IMR-90 (cell line): Measurements from ENCODE around the gene THRA. TPM values are rescaled to one million over a fixed set of nuclear protein-coding genes. Genes with fewer than 3 reads are reported as not detected.

ENCODE experiments used
- ATAC-seq: fragments of 200-7000 bp; cut with Tn5 transposase; 2 replicates; pipeline ENCODE4 v1.9.1; 2020; ENCODE audit warnings: low read depth, mild to moderate bottlenecking, moderate library complexity
- BruUV-seq: library from RNA; stranded (reverse); fragments of 400-500 nt; replicated peaks from 2 replicates; lab custom pipeline; 2021; lab: Mats Ljungman, UMichigan
- CTCF ChIA-PET: fragments of 300-600 bp; formaldehyde crosslinking; extraction: SDS; loops from one replicate; lab custom pipeline; 2021; ENCODE audit warnings: antibody characterized with exemption; lab: Yijun Ruan, JAX
- POLR2A ChIA-PET: fragments of 300-600 bp; sonication (Branson Sonifier 250); formaldehyde crosslinking; loops from one replicate; lab custom pipeline; 2022; ENCODE audit warnings: antibody characterized with exemption; ENCODE audit not compliant: unreplicated experiment; lab: Charles Lee
- DNase-seq: peaks from one replicate; pipeline ENCODE4 v3.0.0; 2013
- H2AFZ ChIP-seq: replicated peaks from 2 replicates; pipeline ENCODE3; 2013; ENCODE audit warnings: low read length, mild to moderate bottlenecking; ENCODE audit not compliant: poor library complexity
- H2AK5ac ChIP-seq: 2 replicates; pipeline ENCODE4 v1.6.1; 2013; ENCODE audit warnings: low read depth, low read length, inconsistent platforms
- H2AK9ac ChIP-seq: replicated peaks from 2 replicates; pipeline ENCODE3; 2013; ENCODE audit warnings: mild to moderate bottlenecking, low read depth, low read length, moderate library complexity; ENCODE audit not compliant: poor library complexity
- H2BK120ac ChIP-seq: 2 replicates; pipeline ENCODE4 v1.6.1; 2013; ENCODE audit warnings: low read depth, low read length, inconsistent platforms
- H2BK15ac ChIP-seq: 3 replicates; pipeline ENCODE4 v1.6.1; 2013; ENCODE audit warnings: low read depth, low read length, inconsistent platforms
- H2BK20ac ChIP-seq: 2 replicates; pipeline ENCODE4 v1.6.1; 2013; ENCODE audit warnings: low read depth, mild to moderate bottlenecking, inconsistent platforms, low read length, moderate library complexity
- H2BK5ac ChIP-seq: 2 replicates; pipeline ENCODE4 v1.6.1; 2013; ENCODE audit warnings: mild to moderate bottlenecking, low read depth, low read length, inconsistent platforms; ENCODE audit not compliant: poor library complexity, severe bottlenecking
- H3K14ac ChIP-seq: replicated peaks from 2 replicates; pipeline ENCODE4 v1.6.1; 2013; ENCODE audit warnings: low read depth, low read length, inconsistent platforms
- H3K18ac ChIP-seq: 2 replicates; pipeline ENCODE4 v1.6.1; 2013; ENCODE audit warnings: low read depth, low read length, control low read depth
- H3K23ac ChIP-seq: 2 replicates; pipeline ENCODE4 v1.6.1; 2013; ENCODE audit warnings: low read depth, low read length, inconsistent platforms
- H3K27ac ChIP-seq: 2 replicates; pipeline ENCODE4 v1.5.1; 2013; ENCODE audit warnings: mild to moderate bottlenecking, control low read depth, low read length; ENCODE audit not compliant: insufficient read depth
- H3K27me3 ChIP-seq: 2 replicates; pipeline ENCODE4 v1.6.1; 2013; ENCODE audit warnings: low read length; ENCODE audit not compliant: control insufficient read depth, insufficient read depth
- H3K36me3 ChIP-seq: 2 replicates; pipeline ENCODE4 v1.6.1; 2013; ENCODE audit warnings: low read length, mixed read lengths; ENCODE audit not compliant: control insufficient read depth, insufficient read depth
- H3K4ac ChIP-seq: 2 replicates; pipeline ENCODE4 v1.6.1; 2013; ENCODE audit warnings: low read depth, low read length, inconsistent platforms
- H3K4me1 ChIP-seq: 2 replicates; pipeline ENCODE4 v1.6.1; 2013; ENCODE audit warnings: low read length, mixed read lengths; ENCODE audit not compliant: control insufficient read depth, insufficient read depth
- H3K4me2 ChIP-seq: 2 replicates; pipeline ENCODE4 v1.6.1; 2013; ENCODE audit warnings: low read depth, mild to moderate bottlenecking, control low read depth, low read length, moderate library complexity
- H3K4me3 ChIP-seq: 2 replicates; pipeline ENCODE4 v1.5.1; 2013; ENCODE audit warnings: low read depth, mild to moderate bottlenecking, control low read depth, low read length, moderate library complexity; ENCODE audit not compliant: insufficient read depth
- H3K56ac ChIP-seq: 2 replicates; pipeline ENCODE4 v1.6.1; 2013; ENCODE audit warnings: low read length, inconsistent platforms; ENCODE audit not compliant: insufficient read depth; ENCODE audit errors: extremely low read depth
- H3K79me1 ChIP-seq, 2 experiments: 2 replicates each; pipeline ENCODE4 v1.6.1; 2013; ENCODE audit warnings: low read length in 2 of 2, inconsistent platforms in 1 of 2, low read depth in 1 of 2
- H3K9ac ChIP-seq: 2 replicates; pipeline ENCODE4 v1.6.1; 2013; ENCODE audit warnings: low read depth, low read length, control low read depth
- H3K9me1 ChIP-seq: 2 replicates; pipeline ENCODE4 v1.6.1; 2013; ENCODE audit warnings: low read length, inconsistent platforms; ENCODE audit not compliant: insufficient read depth
- H3K9me3 ChIP-seq: 2 replicates; pipeline ENCODE4 v1.6.1; 2013; ENCODE audit warnings: low read length; ENCODE audit not compliant: control insufficient read depth, insufficient read depth
- H4K20me1 ChIP-seq: 2 replicates; pipeline ENCODE4 v1.6.1; 2013; ENCODE audit warnings: low read length, inconsistent platforms; ENCODE audit not compliant: insufficient read depth
- H4K5ac ChIP-seq: 2 replicates; pipeline ENCODE4 v1.6.1; 2013; ENCODE audit warnings: mild to moderate bottlenecking, low read depth, low read length, control low read depth
- H4K8ac ChIP-seq, 2 experiments: 2 replicates each; pipeline ENCODE4 v1.6.1; 2013; ENCODE audit warnings: low read depth in 2 of 2, low read length in 2 of 2, control low read depth in 1 of 2, inconsistent platforms in 1 of 2
- H4K91ac ChIP-seq: 2 replicates; pipeline ENCODE4 v1.6.1; 2013; ENCODE audit warnings: low read depth, low read length, inconsistent platforms; ENCODE audit not compliant: insufficient read depth
- BHLHE40 ChIP-seq: fragments of 150-350 bp; IDR thresholded peaks from 2 replicates; pipeline ENCODE4 v1.6.1; 2016; ENCODE audit warnings: mild to moderate bottlenecking, low read depth, low read length
- CHD1 ChIP-seq: IDR thresholded peaks from 2 replicates; pipeline ENCODE4 v1.6.1; 2012; ENCODE audit warnings: low read depth, low read length, improper control_type of control experiment
- CTCF ChIP-seq: conservative IDR thresholded peaks from 2 replicates; pipeline ENCODE4 v1.5.1; 2012; ENCODE audit warnings: mild to moderate bottlenecking, low read depth, low read length, improper control_type of control experiment
- ELK1 ChIP-seq: fragments of 150-350 bp; IDR thresholded peaks from 2 replicates; pipeline ENCODE4 v1.6.1; 2016; ENCODE audit warnings: low read depth, mild to moderate bottlenecking, low read length, moderate library complexity, borderline replicate concordance
- MXI1 ChIP-seq: IDR thresholded peaks from 2 replicates; pipeline ENCODE4 v1.6.1; 2012; ENCODE audit warnings: low read depth, mild to moderate bottlenecking, low read length, moderate library complexity, borderline replicate concordance
- WGBS, 2 experiments: methylation state at CpG; one replicate each; pipeline versions ENCODE4 v1.1.5 to v1.1.7; 2013; ENCODE audit warnings: missing lambda C conversion rate in 2 of 2; ENCODE audit not compliant: insufficient read length in 1 of 2; ENCODE audit errors: extremely low coverage in 2 of 2; 5-methylcytosine and 5-hydroxymethylcytosine counted together
- dilution Hi-C: fragments of 300-500 bp; cut with HindIII; formaldehyde crosslinking; loops from one replicate; pipeline ENCODE4 v1.14.3; 2018; ENCODE audit warnings: low sequenced_read_pairs; ENCODE audit not compliant: unreplicated experiment
- in situ Hi-C: fragments of 300-500 bp; cut with MboI; formaldehyde crosslinking; loops from 3 replicates; pipeline ENCODE4 v1.14.3; 2019; ENCODE audit warnings: low sequenced_read_pairs, inconsistent platforms, mixed read lengths
- intact Hi-C: fragments of 100-400 bp; cut with micrococcal nuclease; formaldehyde crosslinking; loops from 2 replicates; pipeline ENCODE4 v1.10.0; 2022
- polyA plus RNA-seq, 3 experiments: library from polyadenylated mRNA; depleted of rRNA; stranded (reverse); fragments of >200 nt; gene quantifications; 2 replicates each; pipeline ENCODE4 v1.2.3, GENCODE V29; 2012; ENCODE audit warnings: low replicate concordance in 1 of 3
- total RNA-seq: library from RNA; depleted of rRNA; stranded (reverse); fragments of >200 nt; gene quantifications from 2 replicates; pipeline ENCODE4 v1.2.3, GENCODE V29; 2012

The THRA gene
- total and polyA plus RNA-seq, 2 of the 4 experiments (the other 2 are of a cell fraction) = 22.0 to 23.4 TPM

- Histone ChIP-seq H3K4me2 (peak overlapping the region; percentile 89), H2BK5ac (peak overlapping the region; percentile 51), H4K5ac (no peak overlapping the region), H2BK20ac (no peak overlapping the region), H3K14ac (peak overlapping the region; percentile 89), H3K56ac (peak overlapping the region; percentile 60), H3K4me3 (peak overlapping the region; percentile 95), H4K8ac (no peak overlapping the region; a peak in 2 of 4 replicates), H3K4me1 (peaks cover 29% of the 10 kb centered on the region), H4K20me1 (peaks cover 25% of the 10 kb centered on the region; the same call in 1 of the 2 replicates), H4K91ac (peak overlapping the region; percentile 76; the same call in 1 of the 2 replicates), H2AK5ac (peak overlapping the region; percentile 85), H3K9me3 (no peaks in the 10 kb centered on the region), H3K9ac (peak overlapping the region; percentile 88), H2AK9ac (peak overlapping the region; percentile 99), H3K4ac (peak overlapping the region; percentile 85), H3K27ac (peak overlapping the region; percentile 64), H3K36me3 (no peaks in the 10 kb centered on the region), H2AFZ (peak overlapping the region; percentile 95), H3K23ac (peak overlapping the region; percentile 96), H3K27me3 (no peaks in the 10 kb centered on the region), H2BK120ac (0 out of 2 replicates have a peak overlapping the region, but pooled peaks have one; percentile 56), H3K9me1 (peaks cover 33% of the 10 kb centered on the region), H3K79me1 (peaks cover 27 to 60% of the 10 kb centered on the region in 2 experiments), H3K18ac (no peak overlapping the region), H2BK15ac (no peak overlapping the region)
- intact Hi-C loops (loop anchor here (2.0 kb wide), 1 partner anchor 23 kb away; no protein-coding TSS in a partner anchor), dilution Hi-C loops (no loop called here), in situ Hi-C loops (no loop called here)
- 5% methylated on average over 7 of the region's 10 CpGs; no CpG with 5 or more reads in 1 of the 2 experiments for WGBS, 2 experiments
- DNase-seq = no peak
- no peak for TF ChIP-seq CTCF
- peak; percentile 25; the same call in 1 of the 2 replicates for TF ChIP-seq BHLHE40
- TF ChIP-seq MXI1 = peak; percentile 51; the same call in 1 of the 2 replicates
- TF ChIP-seq CHD1 = no peak
- TF ChIP-seq ELK1 = no peak
- no TSS peak for BruUV-seq
- ChIA-PET POLR2A (interaction anchor here (1.0 kb wide), 1 partner anchor 10 kb away, joined by 4 read pairs; the partner anchor contains the start of gene MED24), CTCF (interaction anchor here (0.6 to 3.9 kb wide), 5 partner anchors 11 to 217 kb away, joined by 3 to 24 read pairs (median 5); no protein-coding TSS in a partner anchor)
- ATAC-seq = no peak
Measured at GRCh38 chr17:40063901-40064531, 1.3 kb downstream of the THRA start.
